H1 (cell line): Measurements from ENCODE around the gene OSCAR. TPM values are rescaled to one million over a fixed set of nuclear protein-coding genes. Genes with fewer than 3 reads are reported as not detected.

Experiments
- CEBPB ChIP-seq: IDR thresholded peaks from 2 replicates; pipeline ENCODE4 v1.6.1; 2012; ENCODE audit warnings: low read depth, low read length
- CHD7 ChIP-seq: fragments of 300-600 bp; sonication (generic); IDR thresholded peaks from 2 replicates; pipeline ENCODE4 v1.7.1; 2012; ENCODE audit warnings: low read length, moderate library complexity, mild to moderate bottlenecking, inconsistent platforms; ENCODE audit not compliant: insufficient replicate concordance
- HDAC6 ChIP-seq: IDR thresholded peaks from one replicate; pipeline ENCODE4 v1.7.1; 2012; ENCODE audit warnings: low read depth, mild to moderate bottlenecking, inconsistent platforms, low read length, moderate library complexity
- JUND ChIP-seq: IDR thresholded peaks from 2 replicates; pipeline ENCODE4 v1.6.1; 2011; ENCODE audit warnings: mild to moderate bottlenecking, improper control_type of control experiment, low read length
- RAD21 ChIP-seq, 2 experiments: IDR thresholded peaks in 1 of 2; conservative IDR thresholded peaks in 1 of 2; 2 replicates each; pipeline ENCODE4 v1.6.1; 2011; ENCODE audit warnings: low read depth in 2 of 2, low read length in 2 of 2, improper control_type of control experiment in 1 of 2, inconsistent platforms in 1 of 2, mild to moderate bottlenecking in 1 of 2, moderate library complexity in 1 of 2
- RNF2 ChIP-seq: fragments of 200-900, 300-1000 bp; sonication (generic); IDR thresholded peaks from 2 replicates; pipeline ENCODE4 v1.7.1; 2016; ENCODE audit warnings: borderline replicate concordance, low read depth, mild to moderate bottlenecking, antibody characterized with exemption, low read length; ENCODE audit not compliant: poor library complexity, severe bottlenecking; ENCODE audit errors: missing control alignments
- SIRT6 ChIP-seq: IDR thresholded peaks from one replicate; pipeline ENCODE4 v1.7.1; 2012; ENCODE audit warnings: low read length, inconsistent platforms
- SP4 ChIP-seq: IDR thresholded peaks from 2 replicates; pipeline ENCODE4 v1.6.1; 2012; ENCODE audit warnings: low read length, inconsistent platforms
- ZNF274 ChIP-seq: IDR thresholded peaks from 2 replicates; pipeline ENCODE4 v1.7.0; 2012; ENCODE audit warnings: low read length, borderline replicate concordance; ENCODE audit errors: extremely low read depth
- polyA plus RNA-seq, 7 experiments: library from polyadenylated mRNA; depleted of rRNA in 3 of 7; stranded (reverse) in 5 of 7; unstranded in 2 of 7; fragments of >200 nt in 5 of 7; fragments of 200-250 nt in 2 of 7; gene quantifications; 1 replicate in 5 of 7; 2 replicates in 1 of 7; 4 replicates in 1 of 7; pipeline versions ENCODE4 v1.2.1 to v1.2.3, GENCODE V29; 2011 to 2013; ENCODE audit warnings: missing spikeins in 2 of 7, mixed read lengths in 2 of 7
- total RNA-seq: library from RNA; stranded (reverse); fragmentation: NEBNext Ultra II Directional; extraction: Animal tissue kit (Norgen Biotek cat#: 25700); gene quantifications from 2 replicates; pipeline ENCODE4 v1.2.1, GENCODE V29; 2021

OSCAR gene
- total and polyA plus RNA-seq, 2 of the 8 experiments (the other 6 are each of a cell fraction or from before 2014, with no cell fraction given) = 1.1 TPM

GRCh38 chr19:54136864-54137698 lies 36.5 kb upstream of the OSCAR start (continued):
- TF ChIP-seq CHD7 (no peak), JUND (no peak), CEBPB (no peak), RAD21 (IDR thresholded peaks at IDR 0.05 in 1 of 2, conservative IDR thresholded peaks at IDR 0.05 in 1 of 2; ENCODE audit: low read depth in 2 of 2, low read length in 2 of 2) (no peak), SP4 (peak; percentile 96), RNF2 (no peak), ZNF274 (no peak), SIRT6 (no peak), HDAC6 (no peak)
